Breast epithelium (tissue), 4 donors: ENCODE measurements around the gene OGFOD1. TPM values are rescaled to one million over a fixed set of nuclear protein-coding genes. Genes with fewer than 3 reads are reported as not detected.
"Not testable (repeated sequence)": the region's sequence is repeated elsewhere in the genome, so short reads cannot be mapped to it uniquely, and the experiment has no call there.

Source experiments
- DNase-seq, 2 donors: peaks; one replicate each; pipeline ENCODE4 v3.0.0-alpha.2; 2019; ENCODE audit warnings: low spot score in 2 of 2
- H3K27ac ChIP-seq, 2 donors: fragments of 200-600 bp; sonication (generic) in 1 of 2; one replicate each; pipeline ENCODE4 v1.5.1; 2016 to 2019; ENCODE audit warnings: mild to moderate bottlenecking in 1 of 2
- H3K27me3 ChIP-seq, 2 donors: fragments of 200-600 bp; sonication (generic) in 1 of 2; one replicate each; pipeline versions ENCODE4 v1.5.1 to v1.6.0; 2017 to 2019; ENCODE audit warnings: control low read depth in 1 of 2, mild to moderate bottlenecking in 1 of 2
- H3K36me3 ChIP-seq: fragments of 200-600 bp; one replicate; pipeline ENCODE4 v1.5.1; 2019
- H3K4me1 ChIP-seq, 2 donors: fragments of 200-600 bp; sonication (generic); one replicate each; pipeline ENCODE4 v1.5.1; 2016 to 2019; ENCODE audit warnings: control low read depth in 1 of 2
- H3K4me3 ChIP-seq, 3 donors: fragments of 200-600 bp; sonication (generic); 1 replicate in 2 of 3; 2 replicates in 1 of 3; pipeline ENCODE4 v1.5.1; 2016 to 2019; ENCODE audit warnings: mild to moderate bottlenecking in 3 of 3, moderate library complexity in 2 of 3
- H3K9me3 ChIP-seq, 2 donors: fragments of 200-600 bp; sonication (generic) in 1 of 2; one replicate each; pipeline ENCODE4 v1.5.1; 2016 to 2019; ENCODE audit warnings: control low read depth in 1 of 2
- POLR2A ChIP-seq: fragments of 450-650 bp; IDR thresholded peaks from one replicate; pipeline ENCODE4 v1.6.1; 2016; ENCODE audit warnings: antibody characterized with exemption, mild to moderate bottlenecking, moderate library complexity
- POLR2AphosphoS5 ChIP-seq, 3 donors: sonication (generic); formaldehyde crosslinking; IDR thresholded peaks; one replicate each; pipeline ENCODE4 v1.6.1; 2017; ENCODE audit warnings: antibody characterized with exemption in 3 of 3
- intact Hi-C: fragments of 100-400 bp; cut with DNase I; formaldehyde crosslinking; loops from one replicate; pipeline ENCODE4 v1.15.1; 2023; ENCODE audit warnings: low total_unique reads
- total RNA-seq, 3 donors: library from RNA; depleted of rRNA; stranded (reverse); fragments of >200 nt; gene quantifications; one replicate each; pipeline ENCODE4 v1.1.0, GENCODE V29; 2016
- TF ChIP-seq, protein P1 (sequence below), 3 donors: fragments of 450-650 bp; IDR thresholded peaks; one replicate each; pipeline ENCODE4 v1.5.1; 2016 to 2017; ENCODE audit warnings: antibody characterized with exemption in 3 of 3, mild to moderate bottlenecking in 3 of 3, moderate library complexity in 3 of 3

OGFOD1 gene
- total RNA-seq, 3 donors from 2014 or later: 21.4 to 36.3 (median 25.2) TPM

DNA sequence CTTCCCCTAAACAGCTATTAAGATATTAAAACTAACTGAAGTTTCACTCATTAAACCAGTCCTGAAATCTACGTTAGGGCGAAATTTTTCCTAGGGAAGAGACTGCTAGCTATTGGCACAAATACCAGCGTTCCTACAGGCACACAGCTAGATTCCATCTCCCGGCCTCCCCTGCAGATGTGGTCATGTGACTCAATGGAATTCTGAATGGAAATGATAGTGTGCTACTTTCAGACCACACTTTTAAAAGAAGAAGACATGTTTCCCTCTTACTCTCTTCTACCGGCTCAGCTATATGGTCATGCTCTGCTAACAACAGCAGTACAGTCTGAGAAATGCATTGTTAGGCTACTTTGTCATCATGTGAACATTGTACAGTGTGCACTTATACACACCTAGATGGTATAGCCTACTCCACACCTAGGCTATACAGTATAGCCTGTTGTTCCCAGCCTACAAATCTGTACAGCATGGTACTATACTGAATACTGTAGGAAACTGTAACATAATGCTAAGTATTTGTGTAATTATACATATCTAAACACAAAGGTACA lies 31.4 kb downstream of the OGFOD1 start:
- intact Hi-C loops: no loop called here
- H3K9me3 ChIP-seq: no peaks in the 10 kb centered on the region
- H3K27ac ChIP-seq: no peak overlapping the region
- H3K36me3 ChIP-seq: no peaks in the 10 kb centered on the region
- H3K27me3 ChIP-seq: no peaks in the 10 kb centered on the region
- no peaks in the 10 kb centered on the region for H3K4me1 ChIP-seq
- no peak for DNase-seq
- no peak for TF ChIP-seq POLR2AphosphoS5 (IDR thresholded peaks at IDR 0.05)
- TF ChIP-seq, protein P1, sequence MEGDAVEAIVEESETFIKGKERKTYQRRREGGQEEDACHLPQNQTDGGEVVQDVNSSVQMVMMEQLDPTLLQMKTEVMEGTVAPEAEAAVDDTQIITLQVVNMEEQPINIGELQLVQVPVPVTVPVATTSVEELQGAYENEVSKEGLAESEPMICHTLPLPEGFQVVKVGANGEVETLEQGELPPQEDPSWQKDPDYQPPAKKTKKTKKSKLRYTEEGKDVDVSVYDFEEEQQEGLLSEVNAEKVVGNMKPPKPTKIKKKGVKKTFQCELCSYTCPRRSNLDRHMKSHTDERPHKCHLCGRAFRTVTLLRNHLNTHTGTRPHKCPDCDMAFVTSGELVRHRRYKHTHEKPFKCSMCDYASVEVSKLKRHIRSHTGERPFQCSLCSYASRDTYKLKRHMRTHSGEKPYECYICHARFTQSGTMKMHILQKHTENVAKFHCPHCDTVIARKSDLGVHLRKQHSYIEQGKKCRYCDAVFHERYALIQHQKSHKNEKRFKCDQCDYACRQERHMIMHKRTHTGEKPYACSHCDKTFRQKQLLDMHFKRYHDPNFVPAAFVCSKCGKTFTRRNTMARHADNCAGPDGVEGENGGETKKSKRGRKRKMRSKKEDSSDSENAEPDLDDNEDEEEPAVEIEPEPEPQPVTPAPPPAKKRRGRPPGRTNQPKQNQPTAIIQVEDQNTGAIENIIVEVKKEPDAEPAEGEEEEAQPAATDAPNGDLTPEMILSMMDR (IDR thresholded peaks at IDR 0.05): no peak
- no peak for TF ChIP-seq POLR2A
- H3K4me3 ChIP-seq: no peak overlapping the region

DNA sequence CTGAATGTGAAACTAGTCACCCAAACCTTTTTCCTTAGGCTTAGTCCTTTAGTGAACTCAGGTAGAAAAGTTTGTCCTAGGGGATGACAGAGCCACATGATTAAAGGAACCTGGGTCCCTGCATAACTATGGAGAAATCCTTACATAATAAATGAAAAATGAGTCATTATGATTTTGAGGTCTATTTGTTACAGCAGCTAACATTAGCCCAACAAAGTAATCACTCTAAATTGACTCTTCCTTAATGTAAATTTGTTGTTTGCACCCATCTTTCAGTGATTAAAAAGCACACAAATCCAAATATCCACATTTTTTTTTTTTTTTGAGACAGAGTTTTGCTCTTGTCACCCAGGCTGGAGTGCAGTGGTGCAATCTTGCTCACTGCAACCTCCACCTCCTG lies 32.0 kb downstream of the OGFOD1 start:
- no peak overlapping the region for H3K4me3 ChIP-seq
- no peak for TF ChIP-seq POLR2A
- TF ChIP-seq, protein P1 (IDR thresholded peaks at IDR 0.05): no peak
- no peak for TF ChIP-seq POLR2AphosphoS5 (IDR thresholded peaks at IDR 0.05)
- no peak for DNase-seq
- H3K36me3 ChIP-seq: no peaks in the 10 kb centered on the region
- no peaks in the 10 kb centered on the region for H3K27me3 ChIP-seq
- no peaks in the 10 kb centered on the region for H3K9me3 ChIP-seq
- H3K27ac ChIP-seq: no peak overlapping the region
- no peaks in the 10 kb centered on the region for H3K4me1 ChIP-seq
- intact Hi-C loops: no loop called here

DNA sequence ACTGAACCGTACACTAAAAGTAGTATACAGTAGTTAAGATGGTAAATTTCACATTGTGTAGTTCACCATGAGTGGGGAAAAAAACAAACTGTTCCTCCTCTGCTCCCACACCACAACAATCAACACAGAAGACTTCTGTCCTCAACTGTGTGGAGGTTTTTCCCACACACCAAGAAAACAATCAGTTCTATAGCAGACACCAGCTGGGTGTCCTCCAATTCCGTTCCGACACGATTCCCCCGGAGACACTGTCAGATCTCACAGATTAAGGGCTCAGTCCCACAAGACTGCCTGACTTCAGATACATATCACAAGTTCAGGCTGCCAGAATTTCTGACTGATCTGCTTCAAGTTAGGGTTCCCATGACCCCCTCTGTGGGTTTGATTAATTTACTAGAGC lies 36.7 kb downstream of the OGFOD1 start:
- intact Hi-C loops: no loop called here
- no peaks in the 10 kb centered on the region for H3K27me3 ChIP-seq
- no peak for DNase-seq
- H3K9me3 ChIP-seq: no peaks in the 10 kb centered on the region
- TF ChIP-seq POLR2AphosphoS5 (IDR thresholded peaks at IDR 0.05): no peak
- no peak for TF ChIP-seq POLR2A
- TF ChIP-seq, protein P1 (IDR thresholded peaks at IDR 0.05): no peak
- no peaks in the 10 kb centered on the region for H3K36me3 ChIP-seq
- no peak overlapping the region for H3K27ac ChIP-seq
- no peak overlapping the region for H3K4me3 ChIP-seq
- no peaks in the 10 kb centered on the region for H3K4me1 ChIP-seq

DNA sequence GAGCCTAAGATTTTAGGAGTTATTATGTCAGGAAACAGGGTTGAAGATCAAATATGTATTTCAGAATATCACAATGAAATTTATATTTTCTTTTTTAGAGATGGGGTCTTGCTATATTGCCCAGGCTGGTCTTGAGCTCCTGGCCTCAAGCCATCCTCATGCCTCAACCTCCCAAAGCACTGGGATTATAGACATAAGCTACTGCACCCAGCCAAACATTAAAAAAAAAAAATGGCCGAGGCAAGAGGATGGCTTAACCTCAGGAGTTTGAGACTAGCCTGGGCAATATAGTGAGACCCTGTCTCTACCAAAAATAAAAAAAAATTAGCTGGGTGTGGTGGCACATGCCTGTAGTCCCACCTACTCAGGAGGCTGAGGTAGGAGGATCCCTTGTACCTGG lies 37.5 kb downstream of the OGFOD1 start:
- H3K4me3 ChIP-seq, DNase-seq, H3K4me1 ChIP-seq, H3K27me3 ChIP-seq, H3K36me3 ChIP-seq, H3K9me3 ChIP-seq, intact Hi-C loops, H3K27ac ChIP-seq: not testable (repeated sequence)

DNA sequence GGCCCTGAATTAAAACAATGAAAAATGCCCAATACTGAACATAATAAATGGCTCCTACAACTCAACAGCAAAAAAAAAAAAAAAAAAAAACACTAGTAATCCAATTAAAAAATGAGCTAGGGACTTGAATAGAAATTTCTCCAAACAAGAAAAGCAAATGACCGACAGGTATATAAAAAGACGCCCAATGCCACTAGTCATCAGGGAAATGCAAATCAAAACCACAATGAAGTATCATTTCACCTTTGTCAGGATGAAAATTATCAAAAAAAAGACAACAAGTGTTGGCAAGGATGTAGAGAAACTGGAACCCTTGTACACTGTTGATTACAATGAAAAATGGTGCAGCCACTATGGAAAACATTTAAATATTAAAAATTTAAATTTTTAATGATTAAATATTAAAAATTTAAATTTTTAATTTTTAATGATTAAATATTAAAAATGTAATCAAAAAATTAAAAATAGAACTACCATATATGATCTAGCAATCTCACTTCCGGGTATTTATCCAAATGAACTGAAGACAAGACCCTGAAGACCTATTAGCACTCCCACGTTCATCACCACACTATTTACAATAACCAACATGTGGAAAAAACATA lies 40.4 kb downstream of the OGFOD1 start:
- H3K4me3 ChIP-seq: no peak overlapping the region
- H3K36me3 ChIP-seq: no peaks in the 10 kb centered on the region
- no peak overlapping the region for H3K27ac ChIP-seq
- no peaks in the 10 kb centered on the region for H3K4me1 ChIP-seq
- TF ChIP-seq POLR2AphosphoS5 (IDR thresholded peaks at IDR 0.05) (no peak), POLR2A (no peak)
- TF ChIP-seq, protein P1 (IDR thresholded peaks at IDR 0.05): no peak
- intact Hi-C loops: no loop called here
- no peaks in the 10 kb centered on the region for H3K9me3 ChIP-seq
- DNase-seq: no peak
- no peaks in the 10 kb centered on the region for H3K27me3 ChIP-seq
